ENCODE measurements around the gene SPECC1. TPM values are rescaled to one million over a fixed set of nuclear protein-coding genes. Genes with fewer than 3 reads are reported as not detected.

SPECC1 gene
- total and polyA plus RNA-seq, 10 of the 15 experiments (the other 5 are each of a cell fraction or from before 2014, with no cell fraction given): 6.4 to 40.6 (median 23.9) TPM

GRCh38 chr17:20189302-20189701 lies 180.1 kb downstream of the SPECC1 start:
- Histone ChIP-seq H3K4me1 (ENCODE audit: control insufficient read depth, insufficient read depth, low read length) (no peaks in the 10 kb centered on the region), H3K36me3 (ENCODE audit: control insufficient read depth in 2 of 2, insufficient read depth in 2 of 2, low read length in 1 of 2) (no peaks in the 10 kb centered on the region), H3K27me3 (replicated peaks in 1 of 2; ENCODE audit: control insufficient read depth in 2 of 2, insufficient read depth in 2 of 2, low read length in 1 of 2) (no peaks in the 10 kb centered on the region), H3K4me2 (ENCODE audit: control insufficient read depth, insufficient read depth) (no peak overlapping the region), H4K20me1 (ENCODE audit: control insufficient read depth, insufficient read depth) (no peaks in the 10 kb centered on the region; the same call in 1 of the 2 replicates), H3K4me3 (no peak overlapping the region), H2AFZ (ENCODE audit: control insufficient read depth, low read depth, low read length) (no peak overlapping the region), H3K9me3 (replicated peaks; ENCODE audit: control insufficient read depth, insufficient read depth, low read length) (no peaks in the 10 kb centered on the region), H3K27ac (ENCODE audit: control insufficient read depth, insufficient read depth) (no peak overlapping the region), H3K79me2 (ENCODE audit: control insufficient read depth, insufficient read depth, low read length) (no peaks in the 10 kb centered on the region), H3K9ac (ENCODE audit: control insufficient read depth, insufficient read depth, low read length) (no peak overlapping the region)
- WGBS (ENCODE audit: insufficient coverage, insufficient replicate concordance, low lambda C conversion rate, missing lambda C conversion rate): 96% methylated on average over 5 of the region's 5 CpGs
- TF ChIP-seq BACH1 (IDR thresholded peaks at IDR 0.05; ENCODE audit: borderline replicate concordance): no peak
- TF ChIP-seq HDAC2 (IDR thresholded peaks at IDR 0.05): no peak
- TF ChIP-seq YY1 (IDR thresholded peaks at IDR 0.05; ENCODE audit: low read depth, low read length): no peak
- no peak for TF ChIP-seq ZNF207 (IDR thresholded peaks at IDR 0.05; ENCODE audit: borderline replicate concordance)
- TF ChIP-seq CBFB (IDR thresholded peaks at IDR 0.05; ENCODE audit: low read depth): no peak
- TF ChIP-seq CEBPZ (IDR thresholded peaks at IDR 0.05; ENCODE audit: low read depth, low read length): no peak
- TF ChIP-seq PRDM15 (CRISPR knock-in tag; IDR thresholded peaks at IDR 0.05): no peak
- TF ChIP-seq FOXK2 (IDR thresholded peaks at IDR 0.05): no peak
- no peak for TF ChIP-seq ZNF384 (IDR thresholded peaks at IDR 0.05; ENCODE audit: borderline replicate concordance, low read depth, low read length)
- intact Hi-C loops (cut with micrococcal nuclease; ENCODE audit: unreplicated experiment): no loop called here
- in situ Hi-C loops (cut with MboI): no loop called here
- ChIA-PET POLR2A (no interaction called here), RAD21 (ENCODE audit: unreplicated experiment) (no interaction called here), CTCF (no interaction called here), SMC1A (ENCODE audit: uncharacterized antibody, unreplicated experiment) (no interaction called here)
- BruUV-seq (replicated peaks): no TSS peak
- DNase-seq (ENCODE audit: low read depth, low spot score) (no peak), FAIRE-seq (no peak), ATAC-seq (no peak)
